Measurements from ENCODE around the gene MOB3B.

MOB3B gene

DNA sequence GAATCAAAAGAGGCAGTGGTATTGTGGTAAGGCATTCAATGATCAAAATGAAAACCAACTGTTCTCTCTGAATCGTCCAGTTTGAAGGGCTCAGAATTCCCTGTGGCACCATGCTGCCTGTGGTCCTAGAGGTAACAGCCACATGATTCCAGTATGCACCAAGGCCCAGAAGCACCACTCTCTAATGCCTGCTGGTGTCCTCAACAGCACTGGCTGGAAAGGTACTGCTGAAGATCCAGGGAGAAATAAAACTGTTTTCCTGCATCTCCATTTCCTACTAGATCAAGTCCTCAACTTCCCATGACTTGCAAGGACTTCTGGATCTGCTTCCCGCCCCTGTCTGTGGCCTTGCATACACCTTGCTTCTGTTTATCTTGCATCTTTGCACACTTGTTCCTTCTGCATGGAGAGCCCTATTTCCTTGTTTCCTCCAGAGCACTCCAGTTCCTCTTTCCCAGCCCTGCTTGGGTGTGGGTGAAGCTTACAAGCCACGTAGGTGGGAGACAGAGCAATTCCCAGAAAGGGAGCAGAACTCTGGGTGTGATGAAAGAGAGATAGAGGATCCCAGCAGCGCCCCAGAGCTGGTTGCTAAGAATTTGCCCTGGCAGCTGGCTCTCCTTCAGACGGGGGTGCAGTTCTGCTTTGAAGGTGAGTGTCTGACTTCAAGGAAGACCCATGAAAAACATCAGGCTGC is 191.6 kb downstream of the MOB3B start:
- H3K4me3 ChIP-seq (ENCODE audit: low read depth, low read length): no peak overlapping the region
- no peak for DNase-seq (ENCODE audit: low read depth)
- TF ChIP-seq, protein P1, sequence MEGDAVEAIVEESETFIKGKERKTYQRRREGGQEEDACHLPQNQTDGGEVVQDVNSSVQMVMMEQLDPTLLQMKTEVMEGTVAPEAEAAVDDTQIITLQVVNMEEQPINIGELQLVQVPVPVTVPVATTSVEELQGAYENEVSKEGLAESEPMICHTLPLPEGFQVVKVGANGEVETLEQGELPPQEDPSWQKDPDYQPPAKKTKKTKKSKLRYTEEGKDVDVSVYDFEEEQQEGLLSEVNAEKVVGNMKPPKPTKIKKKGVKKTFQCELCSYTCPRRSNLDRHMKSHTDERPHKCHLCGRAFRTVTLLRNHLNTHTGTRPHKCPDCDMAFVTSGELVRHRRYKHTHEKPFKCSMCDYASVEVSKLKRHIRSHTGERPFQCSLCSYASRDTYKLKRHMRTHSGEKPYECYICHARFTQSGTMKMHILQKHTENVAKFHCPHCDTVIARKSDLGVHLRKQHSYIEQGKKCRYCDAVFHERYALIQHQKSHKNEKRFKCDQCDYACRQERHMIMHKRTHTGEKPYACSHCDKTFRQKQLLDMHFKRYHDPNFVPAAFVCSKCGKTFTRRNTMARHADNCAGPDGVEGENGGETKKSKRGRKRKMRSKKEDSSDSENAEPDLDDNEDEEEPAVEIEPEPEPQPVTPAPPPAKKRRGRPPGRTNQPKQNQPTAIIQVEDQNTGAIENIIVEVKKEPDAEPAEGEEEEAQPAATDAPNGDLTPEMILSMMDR (IDR thresholded peaks at IDR 0.05; ENCODE audit: low read depth, low read length, missing control alignments): no peak
- in situ Hi-C loops (cut with HindIII; ENCODE audit: low sequenced_read_pairs): loop anchor here (10.0 kb wide), 1 partner anchor 207 kb away; no protein-coding TSS in a partner anchor

DNA sequence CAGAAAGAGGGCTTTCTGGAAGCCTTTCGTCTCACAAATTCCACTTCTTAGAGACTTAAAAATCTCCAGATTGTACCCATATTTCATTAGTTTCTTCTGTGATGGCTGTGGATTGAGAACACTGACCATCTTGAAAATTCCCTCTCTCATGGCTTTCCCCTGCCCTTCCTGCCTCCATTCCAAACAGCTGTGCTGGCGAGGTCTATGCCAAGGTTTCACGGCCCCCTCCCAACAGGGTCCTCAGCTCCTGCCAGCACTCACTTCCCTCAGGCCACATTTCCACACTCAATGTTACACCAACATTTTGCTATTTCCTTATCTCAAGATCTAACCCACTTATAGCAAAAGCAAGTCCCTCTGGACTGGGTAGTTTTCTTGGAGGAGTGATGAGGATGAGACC is 192.4 kb downstream of the MOB3B start:
- no peak overlapping the region for H3K4me3 ChIP-seq (ENCODE audit: low read depth, low read length)
- no peak for DNase-seq (ENCODE audit: low read depth)
- in situ Hi-C loops (cut with HindIII; ENCODE audit: low sequenced_read_pairs): loop anchor here (10.0 kb wide), 1 partner anchor 208 kb away; no protein-coding TSS in a partner anchor
- TF ChIP-seq, protein P1 (IDR thresholded peaks at IDR 0.05; ENCODE audit: low read depth, low read length, missing control alignments): no peak

DNA sequence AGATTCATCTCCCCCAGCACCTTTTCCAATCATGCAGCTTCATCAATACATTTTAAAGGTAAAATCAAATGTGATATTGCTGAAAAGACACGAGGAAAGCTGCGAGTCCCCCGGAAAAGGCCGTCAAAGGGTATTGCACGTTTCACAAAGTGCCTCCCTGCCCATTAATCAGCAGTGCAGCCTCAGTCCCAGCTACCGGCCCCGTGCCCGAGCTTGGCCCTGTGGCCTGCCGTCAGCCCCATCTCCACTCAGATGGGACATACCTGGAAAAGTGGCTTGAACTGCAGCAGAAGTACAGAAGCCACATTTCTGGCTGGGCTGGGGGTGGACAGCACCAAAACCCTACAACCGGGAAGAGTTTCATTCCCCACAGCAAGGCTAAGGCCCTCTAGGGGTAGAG is 192.8 kb downstream of the MOB3B start:
- TF ChIP-seq, protein P1 (IDR thresholded peaks at IDR 0.05; ENCODE audit: low read depth, low read length, missing control alignments): no peak
- no peak for DNase-seq (ENCODE audit: low read depth)
- in situ Hi-C loops (cut with HindIII; ENCODE audit: low sequenced_read_pairs): loop anchor here (10.0 kb wide), 1 partner anchor 208 kb away; no protein-coding TSS in a partner anchor
- no peak overlapping the region for H3K4me3 ChIP-seq (ENCODE audit: low read depth, low read length)

DNA sequence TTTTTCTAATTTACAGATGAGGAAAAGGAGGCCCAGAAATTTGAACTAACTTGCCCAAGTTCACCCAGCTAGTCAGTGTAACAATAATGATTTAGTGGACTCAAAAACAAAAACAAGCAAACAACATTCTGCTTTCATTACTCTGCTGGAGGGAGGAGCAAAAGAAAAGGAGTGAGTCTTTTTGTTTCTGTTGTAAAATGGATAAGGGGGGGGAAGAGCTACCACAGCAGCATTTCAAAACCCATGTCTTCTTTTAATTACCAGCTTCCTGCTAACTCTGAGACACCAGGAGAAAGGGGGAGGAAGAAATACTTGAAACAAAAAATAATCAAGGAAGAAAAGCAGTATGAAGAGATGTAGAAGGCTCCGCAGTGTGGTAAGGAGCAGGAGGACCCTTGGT is 193.5 kb downstream of the MOB3B start:
- no peak overlapping the region for H3K4me3 ChIP-seq (ENCODE audit: low read depth, low read length)
- TF ChIP-seq, protein P1 (IDR thresholded peaks at IDR 0.05; ENCODE audit: low read depth, low read length, missing control alignments): no peak
- in situ Hi-C loops (cut with HindIII; ENCODE audit: low sequenced_read_pairs): loop anchor here (10.0 kb wide), 1 partner anchor 209 kb away; no protein-coding TSS in a partner anchor
- DNase-seq (ENCODE audit: low read depth): no peak

DNA sequence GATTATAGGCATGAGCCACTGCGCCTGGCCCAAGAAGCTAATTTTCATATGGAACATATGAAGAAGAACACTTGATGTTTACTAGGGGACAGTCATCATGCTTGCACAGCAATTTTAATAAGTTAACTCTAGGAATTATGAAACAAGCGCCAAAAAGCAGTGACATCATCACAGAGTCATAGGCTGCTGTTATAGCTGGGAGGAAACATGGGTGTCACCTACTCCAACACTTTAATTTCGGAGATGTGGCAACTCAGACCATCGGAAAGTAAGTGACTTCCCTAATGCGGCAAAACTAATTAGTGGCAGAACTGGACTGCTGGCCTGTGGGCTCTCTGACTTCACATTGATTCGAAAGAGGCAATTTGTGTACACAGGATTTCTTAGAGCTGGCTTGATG is 194.5 kb downstream of the MOB3B start:
- H3K4me3 ChIP-seq (ENCODE audit: low read depth, low read length): no peak overlapping the region
- in situ Hi-C loops (cut with HindIII; ENCODE audit: low sequenced_read_pairs): loop anchor here (10.0 kb wide), 1 partner anchor 210 kb away; no protein-coding TSS in a partner anchor
- DNase-seq (ENCODE audit: low read depth): no peak
- TF ChIP-seq, protein P1 (IDR thresholded peaks at IDR 0.05; ENCODE audit: low read depth, low read length, missing control alignments): no peak

DNA sequence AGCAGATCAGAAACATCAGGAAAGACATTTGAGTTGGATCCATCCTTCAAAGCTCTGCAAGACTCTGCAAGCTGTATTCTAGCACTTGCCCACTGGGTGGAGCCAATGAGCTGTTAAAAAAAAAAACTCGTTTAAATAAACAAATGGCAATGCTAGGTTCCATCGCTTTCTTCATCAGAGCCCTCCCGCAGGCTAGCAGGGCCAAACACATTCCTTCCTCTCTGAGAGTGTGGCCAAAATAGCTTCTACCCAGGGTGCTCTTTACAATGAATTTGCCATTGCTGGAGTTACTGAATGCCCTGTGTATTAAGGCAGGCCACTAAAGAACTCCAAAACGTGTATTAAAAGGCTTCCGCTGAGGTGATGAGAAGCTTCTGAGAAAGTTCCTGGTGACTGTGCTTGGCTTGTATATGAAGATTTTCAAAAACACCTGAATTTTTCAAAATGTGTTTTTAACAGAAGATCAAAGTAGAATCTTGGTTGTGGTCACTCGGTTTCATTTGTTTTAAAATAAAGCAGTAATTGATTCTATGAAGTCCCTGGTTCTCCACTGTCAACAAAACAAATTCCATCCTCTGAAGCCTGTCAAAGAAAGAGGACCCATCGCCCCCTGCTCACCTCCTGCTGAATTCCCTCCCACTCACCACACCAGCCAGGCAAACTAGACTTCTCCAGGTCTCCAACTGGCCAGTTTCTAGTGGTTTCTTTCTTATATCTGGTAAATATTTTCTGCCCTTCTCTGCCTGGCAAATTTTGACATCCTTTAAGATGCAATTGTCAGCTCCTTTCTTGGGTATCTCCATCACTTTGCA is 196.2 kb downstream of the MOB3B start:
- in situ Hi-C loops (cut with HindIII; ENCODE audit: low sequenced_read_pairs): loop anchor here (10.0 kb wide), 1 partner anchor 211 kb away; no protein-coding TSS in a partner anchor
- peak; percentile 82 for DNase-seq (ENCODE audit: low read depth)
- TF ChIP-seq, protein P1 (IDR thresholded peaks at IDR 0.05; ENCODE audit: low read depth, low read length, missing control alignments): peak; percentile 85
- H3K4me3 ChIP-seq (ENCODE audit: low read depth, low read length): no peak overlapping the region

All from astrocyte of the cerebellum (primary cell).